ENCODE data around the gene CCR6.

GRCh38 chr6:167122041-167122826 lies 662 bp upstream of the CCR6 start:
- TF ChIP-seq CTCF (IDR thresholded peaks at IDR 0.05; ENCODE audit: extremely low read depth in 1 of 2, insufficient read depth in 1 of 2, low read depth in 1 of 2, low read length in 2 of 2) (no peak), JUN (IDR thresholded peaks at IDR 0.05; ENCODE audit: borderline replicate concordance, insufficient read depth, insufficient read length, low read depth) (no peak), POLR2A (IDR thresholded peaks at IDR 0.05; ENCODE audit: low read depth, low read length) (no peak), EZH2 (IDR thresholded peaks at IDR 0.05; ENCODE audit: borderline replicate concordance, low read depth, low read length, severe bottlenecking) (no peak), POLR2AphosphoS5 (IDR thresholded peaks at IDR 0.05; ENCODE audit: insufficient read depth, low read depth, low read length) (no peak)

Data from endothelial cell of umbilical vein (primary cell).